LNCAP (cell line): Measurements from ENCODE around the gene NRSN2.

Experiments
- TF ChIP-seq, protein P1 (sequence below): fragments of 450-650 bp; IDR thresholded peaks from 2 replicates; pipeline ENCODE4 v1.5.1; 2017; ENCODE audit warnings: mild to moderate bottlenecking

Gene NRSN2

DNA sequence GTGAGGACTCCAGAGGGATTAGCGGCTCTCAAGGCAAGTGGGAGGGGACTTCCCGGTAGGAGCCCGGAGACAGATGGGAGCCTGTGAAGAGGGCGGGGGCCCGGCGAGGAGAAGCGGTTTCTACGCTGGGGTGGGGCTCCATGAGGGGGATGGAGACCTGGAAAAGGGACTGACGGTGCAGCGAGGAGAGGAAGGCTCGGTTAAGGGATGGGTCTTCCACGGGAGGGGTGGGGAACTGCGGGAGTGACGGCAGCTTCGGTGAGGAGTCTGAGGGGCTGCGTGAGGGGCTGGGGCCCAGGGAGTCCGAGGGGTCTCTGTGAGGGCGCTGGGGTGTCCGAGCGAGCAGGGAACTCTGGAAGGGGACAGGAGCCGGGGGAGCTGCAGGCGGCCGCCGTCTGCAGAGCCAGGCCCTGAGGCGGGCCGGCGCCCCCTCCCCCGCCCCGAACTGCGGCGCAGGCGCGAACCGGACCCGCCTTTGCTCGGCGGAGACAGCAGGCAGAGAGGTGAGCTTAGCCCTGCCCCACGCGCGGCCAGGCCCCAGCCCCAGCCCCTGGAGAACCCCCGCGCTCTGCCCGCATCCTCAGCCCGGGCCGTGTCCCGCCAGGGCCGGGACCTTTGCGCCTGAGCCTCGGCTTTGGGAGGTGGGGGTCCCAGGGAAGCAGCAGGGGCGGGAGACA is at the start of gene NRSN2:
Gene NRSN2, plus strand, starts transcription at position 472 of the 677 bp plus-strand sequence. CDS start 2,533 bp downstream, outside the sequence.
- TF ChIP-seq, protein P1, sequence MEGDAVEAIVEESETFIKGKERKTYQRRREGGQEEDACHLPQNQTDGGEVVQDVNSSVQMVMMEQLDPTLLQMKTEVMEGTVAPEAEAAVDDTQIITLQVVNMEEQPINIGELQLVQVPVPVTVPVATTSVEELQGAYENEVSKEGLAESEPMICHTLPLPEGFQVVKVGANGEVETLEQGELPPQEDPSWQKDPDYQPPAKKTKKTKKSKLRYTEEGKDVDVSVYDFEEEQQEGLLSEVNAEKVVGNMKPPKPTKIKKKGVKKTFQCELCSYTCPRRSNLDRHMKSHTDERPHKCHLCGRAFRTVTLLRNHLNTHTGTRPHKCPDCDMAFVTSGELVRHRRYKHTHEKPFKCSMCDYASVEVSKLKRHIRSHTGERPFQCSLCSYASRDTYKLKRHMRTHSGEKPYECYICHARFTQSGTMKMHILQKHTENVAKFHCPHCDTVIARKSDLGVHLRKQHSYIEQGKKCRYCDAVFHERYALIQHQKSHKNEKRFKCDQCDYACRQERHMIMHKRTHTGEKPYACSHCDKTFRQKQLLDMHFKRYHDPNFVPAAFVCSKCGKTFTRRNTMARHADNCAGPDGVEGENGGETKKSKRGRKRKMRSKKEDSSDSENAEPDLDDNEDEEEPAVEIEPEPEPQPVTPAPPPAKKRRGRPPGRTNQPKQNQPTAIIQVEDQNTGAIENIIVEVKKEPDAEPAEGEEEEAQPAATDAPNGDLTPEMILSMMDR: no peak

DNA sequence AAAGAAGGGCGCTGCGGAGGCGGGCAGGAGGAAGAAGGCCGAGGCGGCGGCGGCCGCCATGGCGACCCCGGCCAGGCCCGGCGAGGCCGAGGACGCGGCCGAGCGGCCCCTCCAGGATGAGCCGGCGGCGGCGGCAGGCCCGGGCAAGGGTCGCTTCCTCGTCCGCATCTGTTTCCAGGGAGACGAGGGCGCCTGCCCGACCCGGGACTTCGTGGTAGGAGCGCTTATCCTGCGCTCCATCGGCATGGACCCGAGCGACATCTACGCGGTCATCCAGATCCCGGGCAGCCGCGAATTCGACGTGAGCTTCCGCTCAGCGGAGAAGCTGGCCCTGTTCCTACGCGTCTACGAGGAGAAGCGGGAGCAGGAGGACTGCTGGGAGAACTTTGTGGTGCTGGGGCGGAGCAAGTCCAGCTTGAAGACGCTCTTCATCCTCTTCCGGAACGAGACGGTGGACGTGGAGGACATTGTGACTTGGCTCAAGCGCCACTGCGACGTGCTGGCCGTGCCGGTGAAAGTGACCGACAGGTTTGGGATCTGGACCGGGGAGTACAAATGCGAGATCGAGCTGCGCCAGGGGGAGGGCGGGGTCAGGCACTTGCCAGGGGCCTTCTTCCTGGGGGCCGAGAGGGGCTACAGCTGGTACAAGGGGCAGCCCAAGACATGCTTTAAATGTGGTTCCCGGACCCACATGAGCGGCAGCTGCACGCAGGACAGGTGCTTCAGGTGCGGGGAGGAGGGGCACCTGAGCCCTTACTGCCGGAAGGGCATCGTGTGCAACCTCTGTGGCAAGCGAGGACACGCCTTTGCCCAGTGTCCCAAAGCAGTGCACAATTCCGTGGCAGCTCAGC is 48.8 kb upstream of the NRSN2 start:
- TF ChIP-seq, protein P1: no peak

GRCh38 chr20:298776-299391 is 48.0 kb upstream of the NRSN2 start:
- TF ChIP-seq, protein P1: no peak

- TF ChIP-seq, protein P1: no peak
These were observed 46.4 kb upstream of the NRSN2 start for GRCh38 chr20:300345-300990.

DNA sequence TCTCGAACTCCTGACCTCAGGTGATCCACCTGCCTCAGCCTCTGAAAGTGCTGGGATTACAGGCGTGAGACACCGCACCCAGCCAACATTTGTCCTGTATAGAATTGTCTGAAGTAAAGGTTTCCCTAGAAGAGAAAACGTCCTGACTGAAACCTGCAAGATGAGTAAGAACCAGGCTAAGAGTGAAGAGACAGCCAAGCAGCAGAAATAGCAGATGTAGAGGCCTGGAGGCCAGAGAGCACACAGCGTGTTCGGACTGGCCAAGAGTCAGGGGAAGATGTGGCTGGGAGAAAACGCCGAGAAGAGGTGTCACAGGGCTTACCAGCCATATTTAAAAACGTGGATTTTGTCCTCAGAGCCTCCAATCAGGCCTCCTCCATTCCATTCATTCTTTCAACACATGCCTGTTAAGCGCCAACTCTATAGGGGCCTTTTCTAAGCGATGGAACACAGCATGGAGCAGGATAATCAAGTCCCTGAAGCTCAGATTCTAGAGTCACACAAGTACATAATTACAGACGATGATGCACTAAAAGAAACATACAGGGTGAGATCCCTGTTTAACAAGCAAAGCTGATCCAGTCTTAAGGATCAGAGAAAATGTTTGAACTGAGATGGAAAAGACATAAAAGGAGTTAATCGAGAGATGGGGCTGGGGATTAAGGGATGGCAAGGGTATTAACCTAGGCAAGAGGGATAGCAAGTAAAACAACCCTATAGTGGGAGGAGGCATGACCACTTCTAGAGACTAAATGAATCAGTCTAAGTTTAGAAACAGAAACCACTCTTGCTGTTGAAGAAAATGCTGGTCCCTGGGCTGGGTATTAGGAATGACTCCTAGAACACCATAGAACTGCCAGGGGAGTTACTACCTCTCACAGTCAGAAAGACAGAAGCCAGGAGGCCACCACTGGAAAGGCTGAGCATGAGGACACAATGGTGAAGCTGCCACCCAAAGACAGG is 44.7 kb upstream of the NRSN2 start:
- TF ChIP-seq, protein P1: no peak

- TF ChIP-seq, protein P1: no peak
These were observed 41.2 kb upstream of the NRSN2 start for GRCh38 chr20:305745-306144.
